HG03439 (cell line): Measurements from ENCODE around the gene NTNG2.

Experiments
- ATAC-seq: cut with Tn5 transposase; IDR thresholded peaks from one replicate; pipeline ENCODE4 v1.9.1; 2021; ENCODE audit warnings: mild to moderate bottlenecking, moderate library complexity; ENCODE audit not compliant: unreplicated experiment

Gene NTNG2

GRCh38 chr9:132146039-132146438, 15.8 kb upstream of the NTNG2 start:
- ATAC-seq, result no peak

- ATAC-seq, result no peak
Measured at GRCh38 chr9:132146575-132146974, 15.3 kb upstream of the NTNG2 start.

- no peak for ATAC-seq
Measured at GRCh38 chr9:132147331-132147730, 14.5 kb upstream of the NTNG2 start.

- no peak for ATAC-seq
Measured at GRCh38 chr9:132147839-132148238, 14.0 kb upstream of the NTNG2 start.

- ATAC-seq, result no peak
Measured at GRCh38 chr9:132150256-132150655, 11.6 kb upstream of the NTNG2 start.

- ATAC-seq, result no peak
Measured at GRCh38 chr9:132151118-132151517, 10.7 kb upstream of the NTNG2 start.

- ATAC-seq, result no peak
Measured at GRCh38 chr9:132152231-132152630, 9.6 kb upstream of the NTNG2 start.

- ATAC-seq, result no peak
Measured at GRCh38 chr9:132154863-132155567, 6.8 kb upstream of the NTNG2 start.

- no peak for ATAC-seq
Measured at GRCh38 chr9:132155568-132155895, 6.3 kb upstream of the NTNG2 start.

- ATAC-seq, result no peak
Measured at GRCh38 chr9:132156262-132156661, 5.6 kb upstream of the NTNG2 start.

- ATAC-seq, result no peak
Measured at GRCh38 chr9:132157347-132158116, 4.3 kb upstream of the NTNG2 start.

- ATAC-seq, result no peak
Measured at GRCh38 chr9:132160802-132161742, 786 bp upstream of the NTNG2 start.

- ATAC-seq, result no peak
Measured at GRCh38 chr9:132162764-132163456, 1.1 kb downstream of the NTNG2 start.

- ATAC-seq, result no peak
Measured at GRCh38 chr9:132163457-132163875, 1.6 kb downstream of the NTNG2 start.

GRCh38 chr9:132163876-132164603, 2.2 kb downstream of the NTNG2 start:
- ATAC-seq, result no peak

GRCh38 chr9:132164604-132165362, 2.9 kb downstream of the NTNG2 start:
- ATAC-seq, result no peak

- ATAC-seq, result no peak
Measured at GRCh38 chr9:132166599-132166998, 4.7 kb downstream of the NTNG2 start.

- ATAC-seq, result no peak
Measured at GRCh38 chr9:132167192-132167591, 5.3 kb downstream of the NTNG2 start.

GRCh38 chr9:132168347-132168746, 6.5 kb downstream of the NTNG2 start:
- ATAC-seq, result no peak
